ENCODE results near the gene ZPR1.

Gene ZPR1

DNA sequence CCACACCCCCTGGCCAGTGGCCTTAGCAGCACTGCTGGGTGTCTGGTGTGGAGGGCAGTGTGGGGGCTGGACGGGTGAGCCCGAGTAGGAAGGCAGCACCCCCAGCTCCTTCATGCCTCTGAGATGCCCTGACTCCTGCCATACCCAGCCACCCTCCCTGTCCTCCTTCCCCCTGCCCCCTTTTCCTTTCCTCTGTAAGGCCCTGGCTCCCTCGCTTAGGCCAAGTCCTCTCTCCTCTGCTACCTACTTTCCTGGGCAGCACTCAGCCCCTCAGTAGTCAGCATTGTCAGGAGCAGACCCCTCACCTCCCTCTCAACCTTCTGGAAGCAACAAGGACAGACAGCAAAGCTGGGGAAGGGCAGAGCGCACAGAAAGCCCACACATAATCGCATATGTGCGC lies 63.0 kb downstream of the ZPR1 start:
- H3K4me2 ChIP-seq (ENCODE audit: low read length), result no peak overlapping the region
- H3K4me3 ChIP-seq (ENCODE audit: low read depth, low read length), result no peak overlapping the region
- H3K36me3 ChIP-seq (ENCODE audit: control insufficient read depth, insufficient read depth, low read length), result no peaks in the 10 kb centered on the region

More for the DNA sequence above, 63.0 kb downstream of the ZPR1 start:
- H3K79me2 ChIP-seq, result no peaks in the 10 kb centered on the region
- no peaks in the 10 kb centered on the region for H3K4me1 ChIP-seq
- no peak overlapping the region for H3K27ac ChIP-seq
- TF ChIP-seq CTCF (IDR thresholded peaks at IDR 0.05), result no peak
- H3K27me3 ChIP-seq (ENCODE audit: control insufficient read depth, insufficient read depth, low read length), result no peaks in the 10 kb centered on the region
- no peak overlapping the region for H3K9ac ChIP-seq
- H2AFZ ChIP-seq, result no peak overlapping the region
- H3K9me3 ChIP-seq (ENCODE audit: control insufficient read depth, low read length), result no peaks in the 10 kb centered on the region
